Nucleus accumbens (tissue), 56 donors: ENCODE measurements around the gene CRYL1.

Experiments
- DNase-seq, 56 donors: peaks; one replicate each; lab custom pipeline; 2025; lab: John Stamatoyannopoulos, UW

CRYL1 gene

DNA sequence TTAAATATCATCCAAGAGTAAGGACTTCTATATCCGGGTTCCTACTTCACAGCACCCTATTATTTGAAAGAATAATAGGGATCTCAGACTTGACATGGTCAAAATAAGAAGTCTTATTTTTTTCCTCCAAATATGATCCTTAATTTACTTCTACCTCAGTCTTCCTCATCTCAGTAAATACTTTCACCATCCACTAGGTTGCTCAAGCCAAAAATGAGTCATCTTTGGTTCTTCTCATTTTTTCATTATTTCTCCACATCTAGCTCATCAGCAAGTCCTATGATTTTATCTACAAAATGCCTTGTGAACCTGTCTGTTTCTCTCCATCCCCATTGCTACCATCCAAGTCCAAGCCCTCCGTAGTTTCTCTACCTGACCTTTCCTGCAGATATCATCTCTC lies 171.7 kb downstream of the CRYL1 start:
- DNase-seq, result no peak
